GM23338 (cell line): Measurements from ENCODE around the gene SRPK2. TPM values are rescaled to one million over a fixed set of nuclear protein-coding genes. Genes with fewer than 3 reads are reported as not detected.

Source experiments
- ATAC-seq: fragments of 200-7000 bp; cut with Tn5 transposase; 3 replicates; pipeline ENCODE4 v1.9.1; 2020
- DNase-seq: peaks from one replicate; pipeline ENCODE4 v3.0.0-alpha.2; 2015; ENCODE audit warnings: low spot score
- H2AFZ ChIP-seq: fragments of 200-600 bp; sonication (generic); 2 replicates; pipeline ENCODE4 v1.8.0; 2016; ENCODE audit warnings: antibody characterized with exemption, mild to moderate bottlenecking, moderate library complexity
- H3F3A ChIP-seq: fragments of 200-600 bp; sonication (generic); replicated peaks from 2 replicates; pipeline ENCODE4 v1.8.0; 2017; ENCODE audit warnings: antibody characterized with exemption, mixed run types, low read depth
- H3K27ac ChIP-seq: fragments of 200-600 bp; sonication (generic); 2 replicates; pipeline ENCODE4 v1.6.1; 2016; ENCODE audit warnings: low read depth
- H3K27me3 ChIP-seq: fragments of 200-600 bp; sonication (generic); 2 replicates; pipeline ENCODE4 v1.8.0; 2016; ENCODE audit warnings: mild to moderate bottlenecking, mixed run types, moderate library complexity; ENCODE audit not compliant: insufficient read depth
- H3K36me3 ChIP-seq: fragments of 200-600 bp; sonication (generic); 2 replicates; pipeline ENCODE4 v1.8.0; 2016; ENCODE audit warnings: mild to moderate bottlenecking; ENCODE audit not compliant: insufficient read depth
- H3K4me1 ChIP-seq: fragments of 200-600 bp; sonication (generic); 2 replicates; pipeline ENCODE4 v1.8.0; 2016; ENCODE audit warnings: mild to moderate bottlenecking, moderate library complexity; ENCODE audit not compliant: insufficient read depth
- H3K4me2 ChIP-seq: fragments of 200-600 bp; sonication (generic); 2 replicates; pipeline ENCODE4 v1.7.1; 2017; ENCODE audit warnings: mixed run types
- H3K4me3 ChIP-seq: fragments of 200-600 bp; sonication (generic); 2 replicates; pipeline ENCODE4 v1.6.1; 2016; ENCODE audit warnings: mixed run types
- H3K79me2 ChIP-seq: fragments of 200-600 bp; sonication (generic); replicated peaks from 2 replicates; pipeline ENCODE4 v1.8.0; 2017; ENCODE audit warnings: mild to moderate bottlenecking; ENCODE audit not compliant: insufficient read depth
- H3K9me2 ChIP-seq: fragments of 200-600 bp; sonication (generic); 2 replicates; pipeline ENCODE4 v1.8.0; 2017; ENCODE audit not compliant: insufficient read depth
- H4K20me1 ChIP-seq: fragments of 200-600 bp; sonication (generic); replicated peaks from 2 replicates; pipeline ENCODE4 v1.8.0; 2017; ENCODE audit warnings: mild to moderate bottlenecking; ENCODE audit not compliant: insufficient read depth
- H3K27ac Mint-ChIP-seq: 2 replicates; pipeline ENCODE4 v1.8.0; 2020; ENCODE audit warnings: inconsistent platforms, mild to moderate bottlenecking, moderate library complexity, mixed read lengths
- H3K27me3 Mint-ChIP-seq: 3 replicates; pipeline ENCODE4 v1.8.0; 2022; ENCODE audit warnings: low read depth, mild to moderate bottlenecking, moderate library complexity, mixed read lengths, inconsistent platforms; ENCODE audit not compliant: insufficient read depth, poor library complexity
- H3K36me3 Mint-ChIP-seq: 3 replicates; pipeline ENCODE4 v1.8.0; 2021; ENCODE audit warnings: low read depth, mild to moderate bottlenecking, inconsistent platforms, moderate library complexity, mixed read lengths
- H3K4me1 Mint-ChIP-seq: 3 replicates; pipeline ENCODE4 v1.8.0; 2020; ENCODE audit warnings: mild to moderate bottlenecking, inconsistent platforms, mixed read lengths
- H3K4me3 Mint-ChIP-seq: 3 replicates; pipeline ENCODE4 v1.8.0; 2021; ENCODE audit warnings: moderate library complexity, mild to moderate bottlenecking, inconsistent platforms, mixed read lengths
- H3K9me3 Mint-ChIP-seq: 3 replicates; pipeline ENCODE4 v1.8.0; 2020; ENCODE audit warnings: moderate library complexity, mild to moderate bottlenecking, inconsistent platforms, mixed read lengths
- CREB1 ChIP-seq: fragments of 250-450 bp; sonication (Bioruptor Pico); IDR thresholded peaks from 2 replicates; pipeline ENCODE4 v1.5.0; 2020; ENCODE audit warnings: low read depth, mild to moderate bottlenecking, moderate library complexity
- CTCF ChIP-seq, 2 experiments: fragments of 200-600 bp in 1 of 2; sonication (generic) in 1 of 2; conservative IDR thresholded peaks; 2 replicates each; pipeline versions ENCODE4 v1.5.1 to v1.6.1; 2016 to 2017; ENCODE audit warnings: antibody characterized with exemption in 2 of 2, low read depth in 2 of 2, mild to moderate bottlenecking in 2 of 2, moderate library complexity in 1 of 2
- EZH2 ChIP-seq: fragments of 200-600 bp; sonication (generic); IDR thresholded peaks from one replicate; pipeline ENCODE4 v1.8.0; 2017; ENCODE audit warnings: antibody characterized with exemption, mild to moderate bottlenecking, low read depth; ENCODE audit not compliant: unreplicated experiment
- EZH2phosphoT487 ChIP-seq: fragments of 200-600 bp; sonication (generic); IDR thresholded peaks from one replicate; pipeline ENCODE4 v1.8.1; 2018; ENCODE audit warnings: antibody characterized with exemption; ENCODE audit not compliant: unreplicated experiment
- JUNB ChIP-seq: IDR thresholded peaks from one replicate; pipeline ENCODE4 v1.6.1; 2016; ENCODE audit warnings: antibody characterized with exemption; ENCODE audit not compliant: unreplicated experiment
- NANOG ChIP-seq: IDR thresholded peaks from 2 replicates; pipeline ENCODE4 v1.6.1; 2016; ENCODE audit warnings: antibody characterized with exemption, borderline replicate concordance
- POLR2AphosphoS5 ChIP-seq: IDR thresholded peaks from 2 replicates; pipeline ENCODE4 v1.6.1; 2016; ENCODE audit warnings: antibody characterized with exemption, low read depth
- REST ChIP-seq: IDR thresholded peaks from one replicate; pipeline ENCODE4 v1.6.1; 2018; ENCODE audit warnings: antibody characterized with exemption; ENCODE audit not compliant: unreplicated experiment
- STAT1 ChIP-seq: IDR thresholded peaks from one replicate; pipeline ENCODE4 v1.6.1; 2016; ENCODE audit warnings: antibody characterized with exemption; ENCODE audit not compliant: unreplicated experiment
- ZNF114 ChIP-seq: fragments of 250-450 bp; sonication (Bioruptor Pico); IDR thresholded peaks from 2 replicates; pipeline ENCODE4 v1.5.0; 2020; ENCODE audit warnings: mild to moderate bottlenecking, moderate library complexity
- ZNF331 ChIP-seq: fragments of 250-450 bp; sonication (Bioruptor Pico); IDR thresholded peaks from 2 replicates; pipeline ENCODE4 v1.5.0; 2020; ENCODE audit warnings: low read depth, mild to moderate bottlenecking, moderate library complexity
- ZNF462 ChIP-seq: fragments of 250-450 bp; sonication (Bioruptor Pico); IDR thresholded peaks from 2 replicates; pipeline ENCODE4 v1.5.0; 2020; ENCODE audit warnings: mild to moderate bottlenecking, moderate library complexity
- polyA plus RNA-seq: library from polyadenylated mRNA; unstranded; fragments of >200 nt; fragmentation: Nextera tagmentation; extraction: Ambion mirVana; gene quantifications from 2 replicates; pipeline ENCODE4 v1.2.1, GENCODE V29; 2016
- total RNA-seq: library from RNA; depleted of rRNA; stranded (reverse); fragments of >200 nt; shearing (Covaris generic); gene quantifications from 2 replicates; pipeline ENCODE4 v1.2.3, GENCODE V29; 2014
- TF ChIP-seq, protein P1 (sequence below): IDR thresholded peaks from 2 replicates; pipeline ENCODE4 v1.6.1; 2016; ENCODE audit warnings: antibody characterized with exemption

SRPK2 gene
- total and polyA plus RNA-seq, 2 experiments from 2014 or later: 66.3 to 91.5 TPM

- peak overlapping the region; percentile 8; the same call in 1 of the 2 replicates for H3K4me2 ChIP-seq
Measured at GRCh38 chr7:105269397-105269796, 119.3 kb downstream of the SRPK2 start.

More at GRCh38 chr7:105269397-105269796, 119.3 kb downstream of the SRPK2 start:
- no peaks in the 10 kb centered on the region for H3K27me3 ChIP-seq
- H3K4me3 ChIP-seq: no peak overlapping the region
- no peak for ATAC-seq
- no peaks in the 10 kb centered on the region; the same call in 1 of the 2 replicates for H4K20me1 ChIP-seq
- H3K79me2 ChIP-seq: peaks cover 76% of the 10 kb centered on the region
- no peak overlapping the region for H2AFZ ChIP-seq
- Mint-ChIP-seq H3K4me3 (no peak overlapping the region), H3K36me3 (no peaks in the 10 kb centered on the region), H3K27ac (peak overlapping the region; percentile 16), H3K4me1 (peaks cover 24% of the 10 kb centered on the region), H3K27me3 (peaks cover 6% of the 10 kb centered on the region), H3K9me3 (no peaks in the 10 kb centered on the region)
- no peaks in the 10 kb centered on the region for H3F3A ChIP-seq
- H3K27ac ChIP-seq: peak overlapping the region; percentile 16; the same call in 1 of the 2 replicates
- no peak for DNase-seq
- H3K4me1 ChIP-seq: peaks cover 13% of the 10 kb centered on the region; the same call in 1 of the 2 replicates
- H3K9me2 ChIP-seq: no peaks in the 10 kb centered on the region
- H3K36me3 ChIP-seq: no peaks in the 10 kb centered on the region
- no peak for TF ChIP-seq EZH2phosphoT487
- TF ChIP-seq JUNB: no peak
- no peak for TF ChIP-seq CTCF (conservative IDR thresholded peaks at IDR 0.05; ENCODE audit: low read depth in 2 of 2)
- TF ChIP-seq, protein P1, sequence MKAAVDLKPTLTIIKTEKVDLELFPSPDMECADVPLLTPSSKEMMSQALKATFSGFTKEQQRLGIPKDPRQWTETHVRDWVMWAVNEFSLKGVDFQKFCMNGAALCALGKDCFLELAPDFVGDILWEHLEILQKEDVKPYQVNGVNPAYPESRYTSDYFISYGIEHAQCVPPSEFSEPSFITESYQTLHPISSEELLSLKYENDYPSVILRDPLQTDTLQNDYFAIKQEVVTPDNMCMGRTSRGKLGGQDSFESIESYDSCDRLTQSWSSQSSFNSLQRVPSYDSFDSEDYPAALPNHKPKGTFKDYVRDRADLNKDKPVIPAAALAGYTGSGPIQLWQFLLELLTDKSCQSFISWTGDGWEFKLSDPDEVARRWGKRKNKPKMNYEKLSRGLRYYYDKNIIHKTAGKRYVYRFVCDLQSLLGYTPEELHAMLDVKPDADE: no peak
- TF ChIP-seq EZH2: no peak
- no peak for TF ChIP-seq NANOG
- no peak for TF ChIP-seq POLR2AphosphoS5
- TF ChIP-seq REST: no peak
- no peak for TF ChIP-seq ZNF462 (CRISPR knock-in tag)
- TF ChIP-seq ZNF114: no peak
- TF ChIP-seq CREB1: no peak
- TF ChIP-seq ZNF331 (CRISPR knock-in tag): no peak
- no peak for TF ChIP-seq STAT1
